Non-pigmented ciliary epithelial cell (primary cell): ENCODE measurements around the gene KRTAP8-1.

Source experiments
- DNase-seq: peaks from one replicate; pipeline ENCODE4 v3.0.0-alpha.2; 2010; ENCODE audit warnings: low read depth

Gene KRTAP8-1

GRCh38 chr21:30813174-30813573 lies at the start of gene KRTAP8-1:
KRTAP8-1 (minus strand) TSS chr21:30813274; CDS start chr21:30813220, 54 bp downstream.
- DNase-seq: no peak

- no peak for DNase-seq
Measured at GRCh38 chr21:30847627-30848500, 34.8 kb upstream of the KRTAP8-1 start.

- DNase-seq: no peak
Measured at GRCh38 chr21:30842990-30843389, 29.9 kb upstream of the KRTAP8-1 start.

GRCh38 chr21:30839304-30839703 lies 26.2 kb upstream of the KRTAP8-1 start:
- no peak for DNase-seq

GRCh38 chr21:30838536-30838935 lies 25.5 kb upstream of the KRTAP8-1 start:
- no peak for DNase-seq

- DNase-seq: no peak
Measured at GRCh38 chr21:30831194-30831765, 18.2 kb upstream of the KRTAP8-1 start.

- DNase-seq: no peak
Measured at GRCh38 chr21:30829659-30830058, 16.6 kb upstream of the KRTAP8-1 start, which contains the start of gene KRTAP7-1. KRTAP7-1 (minus strand) TSS chr21:30829759; CDS start chr21:30829698, 61 bp downstream.

- no peak for DNase-seq
Measured at GRCh38 chr21:30818837-30819610, 6.0 kb upstream of the KRTAP8-1 start.

- no peak for DNase-seq
Measured at GRCh38 chr21:30800605-30801004, 12.5 kb downstream of the KRTAP8-1 start.

- no peak for DNase-seq
Measured at GRCh38 chr21:30793581-30794314, 19.3 kb downstream of the KRTAP8-1 start.

- DNase-seq: no peak
Measured at GRCh38 chr21:30779249-30779648, 33.8 kb downstream of the KRTAP8-1 start.

GRCh38 chr21:30769724-30770431 lies 43.2 kb downstream of the KRTAP8-1 start:
- DNase-seq: no peak
